ENCODE measurements around the gene ADAMTS8.

DNA sequence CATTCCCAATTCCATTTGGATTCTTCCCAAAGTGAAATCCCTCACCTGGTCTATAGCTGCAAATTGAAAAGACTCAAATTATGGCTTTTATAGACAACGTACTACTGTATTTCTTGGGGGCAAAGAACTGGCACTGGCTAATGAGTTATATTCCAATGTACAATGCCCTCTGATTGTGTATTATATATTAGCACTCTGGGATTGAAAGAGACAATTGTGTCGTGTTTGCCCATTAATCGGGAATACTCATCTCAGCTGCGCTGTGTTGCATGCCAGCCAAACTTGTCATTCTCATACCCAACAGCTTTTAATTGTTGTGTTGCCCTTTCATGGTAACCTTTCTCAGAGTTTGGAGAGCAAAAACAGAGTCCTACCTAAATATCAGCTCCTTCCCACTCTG is 58.7 kb downstream of the ADAMTS8 start:
- TF ChIP-seq, protein P1, sequence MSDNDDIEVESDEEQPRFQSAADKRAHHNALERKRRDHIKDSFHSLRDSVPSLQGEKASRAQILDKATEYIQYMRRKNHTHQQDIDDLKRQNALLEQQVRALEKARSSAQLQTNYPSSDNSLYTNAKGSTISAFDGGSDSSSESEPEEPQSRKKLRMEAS (IDR thresholded peaks at IDR 0.05): no peak
- no peak for TF ChIP-seq CEBPB (IDR thresholded peaks at IDR 0.05)
- no peak for TF ChIP-seq RAD21 (IDR thresholded peaks at IDR 0.05; ENCODE audit: low read depth)
- no peak for TF ChIP-seq NFIC (IDR thresholded peaks at IDR 0.05)
- TF ChIP-seq, protein P2, sequence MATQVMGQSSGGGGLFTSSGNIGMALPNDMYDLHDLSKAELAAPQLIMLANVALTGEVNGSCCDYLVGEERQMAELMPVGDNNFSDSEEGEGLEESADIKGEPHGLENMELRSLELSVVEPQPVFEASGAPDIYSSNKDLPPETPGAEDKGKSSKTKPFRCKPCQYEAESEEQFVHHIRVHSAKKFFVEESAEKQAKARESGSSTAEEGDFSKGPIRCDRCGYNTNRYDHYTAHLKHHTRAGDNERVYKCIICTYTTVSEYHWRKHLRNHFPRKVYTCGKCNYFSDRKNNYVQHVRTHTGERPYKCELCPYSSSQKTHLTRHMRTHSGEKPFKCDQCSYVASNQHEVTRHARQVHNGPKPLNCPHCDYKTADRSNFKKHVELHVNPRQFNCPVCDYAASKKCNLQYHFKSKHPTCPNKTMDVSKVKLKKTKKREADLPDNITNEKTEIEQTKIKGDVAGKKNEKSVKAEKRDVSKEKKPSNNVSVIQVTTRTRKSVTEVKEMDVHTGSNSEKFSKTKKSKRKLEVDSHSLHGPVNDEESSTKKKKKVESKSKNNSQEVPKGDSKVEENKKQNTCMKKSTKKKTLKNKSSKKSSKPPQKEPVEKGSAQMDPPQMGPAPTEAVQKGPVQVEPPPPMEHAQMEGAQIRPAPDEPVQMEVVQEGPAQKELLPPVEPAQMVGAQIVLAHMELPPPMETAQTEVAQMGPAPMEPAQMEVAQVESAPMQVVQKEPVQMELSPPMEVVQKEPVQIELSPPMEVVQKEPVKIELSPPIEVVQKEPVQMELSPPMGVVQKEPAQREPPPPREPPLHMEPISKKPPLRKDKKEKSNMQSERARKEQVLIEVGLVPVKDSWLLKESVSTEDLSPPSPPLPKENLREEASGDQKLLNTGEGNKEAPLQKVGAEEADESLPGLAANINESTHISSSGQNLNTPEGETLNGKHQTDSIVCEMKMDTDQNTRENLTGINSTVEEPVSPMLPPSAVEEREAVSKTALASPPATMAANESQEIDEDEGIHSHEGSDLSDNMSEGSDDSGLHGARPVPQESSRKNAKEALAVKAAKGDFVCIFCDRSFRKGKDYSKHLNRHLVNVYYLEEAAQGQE (IDR thresholded peaks at IDR 0.05; ENCODE audit: low read depth): no peak
- TF ChIP-seq TAF1 (IDR thresholded peaks at IDR 0.05; ENCODE audit: low read depth): no peak
- no peak for TF ChIP-seq ZBTB7A (IDR thresholded peaks at IDR 0.05; ENCODE audit: low read depth)
- no peak for TF ChIP-seq EP300 (IDR thresholded peaks at IDR 0.05; ENCODE audit: borderline replicate concordance)
- no peak for TF ChIP-seq TEAD4 (IDR thresholded peaks at IDR 0.05)
- TF ChIP-seq CREB1 (IDR thresholded peaks at IDR 0.05; ENCODE audit: low read depth): no peak
- TF ChIP-seq FOXM1 (IDR thresholded peaks at IDR 0.05; ENCODE audit: borderline replicate concordance, low read depth): no peak
- TF ChIP-seq, protein P3, sequence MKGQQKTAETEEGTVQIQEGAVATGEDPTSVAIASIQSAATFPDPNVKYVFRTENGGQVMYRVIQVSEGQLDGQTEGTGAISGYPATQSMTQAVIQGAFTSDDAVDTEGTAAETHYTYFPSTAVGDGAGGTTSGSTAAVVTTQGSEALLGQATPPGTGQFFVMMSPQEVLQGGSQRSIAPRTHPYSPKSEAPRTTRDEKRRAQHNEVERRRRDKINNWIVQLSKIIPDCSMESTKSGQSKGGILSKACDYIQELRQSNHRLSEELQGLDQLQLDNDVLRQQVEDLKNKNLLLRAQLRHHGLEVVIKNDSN (IDR thresholded peaks at IDR 0.05): no peak

Measured in Ishikawa (cell line).